DND-41 (cell line): ENCODE measurements around the gene ACOX3.

Experiments
- ATAC-seq: fragments of 200-7000 bp; cut with Tn5 transposase; 3 replicates; pipeline ENCODE4 v1.9.1; 2021; ENCODE audit warnings: low read depth; ENCODE audit not compliant: insufficient read depth
- DNase-seq: peaks from one replicate; pipeline ENCODE4 v3.0.0-alpha.2; 2020
- H2AFZ ChIP-seq: 2 replicates; pipeline ENCODE4 v1.6.0; 2012; ENCODE audit warnings: low read depth, low read length
- H3K27ac ChIP-seq: 2 replicates; pipeline ENCODE4 v1.5.1; 2012; ENCODE audit warnings: low read length, inconsistent platforms
- H3K27me3 ChIP-seq: fragments of 200-600 bp; sonication (generic); 2 replicates; pipeline ENCODE4 v1.6.0; 2012; ENCODE audit warnings: low read length, mild to moderate bottlenecking, inconsistent platforms; ENCODE audit not compliant: insufficient read depth, poor library complexity
- H3K36me3 ChIP-seq: 2 replicates; pipeline ENCODE4 v1.5.1; 2012; ENCODE audit warnings: low read length, inconsistent platforms; ENCODE audit not compliant: insufficient read depth
- H3K4me1 ChIP-seq: 2 replicates; pipeline ENCODE4 v1.5.1; 2012; ENCODE audit warnings: mild to moderate bottlenecking, low read length; ENCODE audit not compliant: insufficient read depth
- H3K4me2 ChIP-seq: 2 replicates; pipeline ENCODE4 v1.6.0; 2012; ENCODE audit warnings: mild to moderate bottlenecking, moderate library complexity, low read length, inconsistent platforms; ENCODE audit not compliant: insufficient read depth
- H3K4me3 ChIP-seq, 2 experiments: fragments of 200-600 bp in 1 of 2; shearing (Covaris generic) in 1 of 2; 2 replicates each; pipeline ENCODE4 v1.5.1; 2012 to 2016; ENCODE audit warnings: inconsistent platforms in 2 of 2, low read length in 2 of 2, mild to moderate bottlenecking in 2 of 2, low read depth in 1 of 2, moderate library complexity in 1 of 2
- H3K79me2 ChIP-seq: 2 replicates; pipeline ENCODE4 v1.6.0; 2012; ENCODE audit warnings: low read length, inconsistent platforms; ENCODE audit not compliant: insufficient read depth
- H3K9ac ChIP-seq: 2 replicates; pipeline ENCODE4 v1.6.0; 2012; ENCODE audit warnings: low read depth, mild to moderate bottlenecking, inconsistent platforms, low read length, moderate library complexity
- H3K9me3 ChIP-seq: 2 replicates; pipeline ENCODE4 v1.5.1; 2012; ENCODE audit warnings: low read length, moderate library complexity, mild to moderate bottlenecking, inconsistent platforms; ENCODE audit not compliant: insufficient read depth, severe bottlenecking
- H4K20me1 ChIP-seq: 2 replicates; pipeline ENCODE4 v1.6.0; 2012; ENCODE audit warnings: low read length; ENCODE audit not compliant: insufficient read depth
- CTCF ChIP-seq: IDR thresholded peaks from 2 replicates; pipeline ENCODE4 v1.5.1; 2012; ENCODE audit warnings: borderline replicate concordance, low read length, moderate library complexity, mild to moderate bottlenecking; ENCODE audit not compliant: poor library complexity, severe bottlenecking; ENCODE audit errors: extremely low read depth
- EZH2 ChIP-seq: IDR thresholded peaks from 3 replicates; pipeline ENCODE4 v1.6.1; 2012; ENCODE audit warnings: borderline replicate concordance, low read depth, mild to moderate bottlenecking, moderate library complexity, low read length, inconsistent platforms; ENCODE audit not compliant: severe bottlenecking

The ACOX3 gene

GRCh38 chr4:8459867-8460445, 19.4 kb upstream of the ACOX3 start:
- Histone ChIP-seq H3K4me3 (no peak overlapping the region), H3K36me3 (peaks cover 73% of the 10 kb centered on the region), H3K4me2 (no peak overlapping the region), H3K27ac (no peak overlapping the region), H3K4me1 (no peaks in the 10 kb centered on the region), H2AFZ (no peak overlapping the region), H3K27me3 (no peaks in the 10 kb centered on the region), H3K9ac (no peak overlapping the region), H3K9me3 (no peaks in the 10 kb centered on the region), H3K79me2 (no peaks in the 10 kb centered on the region), H4K20me1 (peaks cover 3% of the 10 kb centered on the region; the same call in 1 of the 2 replicates)
- ATAC-seq (no peak), DNase-seq (no peak)
- no peak for TF ChIP-seq EZH2
- TF ChIP-seq CTCF, result no peak

GRCh38 chr4:8457646-8458252, 17.2 kb upstream of the ACOX3 start:
- peaks cover 6% of the 10 kb centered on the region for H4K20me1 ChIP-seq
- no peak overlapping the region for H3K27ac ChIP-seq
- H3K79me2 ChIP-seq, result no peaks in the 10 kb centered on the region
- H3K36me3 ChIP-seq, result peaks cover 78% of the 10 kb centered on the region
- no peaks in the 10 kb centered on the region for H3K9me3 ChIP-seq
- ATAC-seq (no peak), DNase-seq (no peak)
- no peaks in the 10 kb centered on the region for H3K4me1 ChIP-seq
- no peak overlapping the region for H3K4me3 ChIP-seq
- no peak overlapping the region for H3K9ac ChIP-seq
- no peaks in the 10 kb centered on the region for H3K27me3 ChIP-seq
- no peak overlapping the region for H2AFZ ChIP-seq
- TF ChIP-seq CTCF (no peak), EZH2 (no peak)
- no peak overlapping the region for H3K4me2 ChIP-seq

- DNase-seq (no peak), ATAC-seq (no peak)
- H3K9ac ChIP-seq, result no peak overlapping the region
- no peak overlapping the region for H2AFZ ChIP-seq
- no peaks in the 10 kb centered on the region for H3K27me3 ChIP-seq
- H3K79me2 ChIP-seq, result no peaks in the 10 kb centered on the region
- no peak overlapping the region for H3K4me2 ChIP-seq
- H3K4me1 ChIP-seq, result no peaks in the 10 kb centered on the region
- peaks cover 92% of the 10 kb centered on the region for H3K36me3 ChIP-seq
- no peak for TF ChIP-seq CTCF
- TF ChIP-seq EZH2, result no peak
- H3K27ac ChIP-seq, result no peak overlapping the region
- no peaks in the 10 kb centered on the region for H3K9me3 ChIP-seq
- peaks cover 8% of the 10 kb centered on the region for H4K20me1 ChIP-seq
- no peak overlapping the region for H3K4me3 ChIP-seq
Measured at GRCh38 chr4:8453957-8454356, 13.4 kb upstream of the ACOX3 start.
